HepG2 (cell line): ENCODE results near the gene GTF3A. TPM values are rescaled to one million over a fixed set of nuclear protein-coding genes. Genes with fewer than 3 reads are reported as not detected.

Source experiments
- ATAC-seq: fragments of 200-7000 bp; cut with Tn5 transposase; 3 replicates; pipeline ENCODE4 v1.9.1; 2020; ENCODE audit warnings: mild to moderate bottlenecking, moderate library complexity
- BruUV-seq: library from RNA; stranded (reverse); fragments of 400-500 nt; replicated peaks from 2 replicates; lab custom pipeline; 2021; lab: Mats Ljungman, UMichigan
- CTCF ChIA-PET: fragments of 300-600 bp; formaldehyde crosslinking; extraction: SDS; loops from one replicate; lab custom pipeline; 2021; ENCODE audit warnings: low total read pairs, inconsistent platforms, low intra/inter-chr PET ratio; lab: Yijun Ruan, JAX
- POLR2A ChIA-PET: fragments of 350-600 bp; sonication (Branson Sonifier 250); formaldehyde crosslinking; loops from one replicate; lab custom pipeline; 2020; ENCODE audit warnings: antibody characterized with exemption, inconsistent platforms; lab: Yijun Ruan, JAX
- DNase-seq: peaks from one replicate; pipeline ENCODE4 v3.0.0-alpha.2; 2015; ENCODE audit warnings: low spot score
- FAIRE-seq: peaks from 3 replicates; lab custom pipeline; 2011; peaks lifted over from hg19 to GRCh38; lab: Jason Lieb, UNC
- H2AFZ ChIP-seq: one replicate; pipeline ENCODE4 v1.6.1; 2011; ENCODE audit warnings: low read length, inconsistent platforms
- H3K27ac ChIP-seq: fragments of 300-600 bp; 3 replicates; pipeline ENCODE4 v1.8.0; 2011; ENCODE audit warnings: mixed run types, mild to moderate bottlenecking, mixed read lengths, low read length, inconsistent platforms; ENCODE audit not compliant: insufficient read depth; ENCODE audit errors: extremely low read length
- H3K27me3 ChIP-seq, 2 experiments: fragments of 200-600 bp in 1 of 2; 2 replicates in 1 of 2; 3 replicates in 1 of 2; pipeline versions ENCODE4 v1.6.0 to v1.8.0; 2011; ENCODE audit warnings: low read length in 2 of 2, mild to moderate bottlenecking in 2 of 2, moderate library complexity in 2 of 2, inconsistent platforms in 1 of 2; ENCODE audit not compliant: insufficient read depth in 2 of 2, control insufficient read depth in 1 of 2
- H3K36me3 ChIP-seq, 2 experiments: fragments of 200-600 bp in 1 of 2; replicated peaks in 1 of 2; 2 replicates in 1 of 2; 3 replicates in 1 of 2; pipeline versions ENCODE4 v1.5.1 to v1.8.0; 2011; ENCODE audit warnings: low read length in 2 of 2, inconsistent platforms in 1 of 2; ENCODE audit not compliant: insufficient read depth in 2 of 2, control insufficient read depth in 1 of 2
- H3K4me1 ChIP-seq: 2 replicates; pipeline ENCODE4 v1.5.1; 2012; ENCODE audit warnings: low read length, inconsistent platforms; ENCODE audit not compliant: insufficient read depth
- H3K4me2 ChIP-seq: 2 replicates; pipeline ENCODE4 v1.6.0; 2011; ENCODE audit warnings: low read depth, low read length, inconsistent platforms
- H3K4me3 ChIP-seq, 3 experiments: fragments of 200-600 bp in 1 of 3; sonication (generic), shearing (Covaris generic) in 1 of 3; replicated peaks in 1 of 3; 2 replicates each; pipeline ENCODE4 v1.5.1; 2011 to 2016; ENCODE audit warnings: low read length in 3 of 3, inconsistent platforms in 2 of 3, low read depth in 2 of 3, mild to moderate bottlenecking in 2 of 3, control low read depth in 1 of 3, mixed read lengths in 1 of 3; ENCODE audit not compliant: insufficient read depth in 1 of 3
- H3K79me2 ChIP-seq: one replicate; pipeline ENCODE4 v1.6.1; 2011; ENCODE audit warnings: low read length, inconsistent platforms; ENCODE audit not compliant: insufficient read depth
- H3K9ac ChIP-seq: 2 replicates; pipeline ENCODE4 v1.6.0; 2011; ENCODE audit warnings: mild to moderate bottlenecking, low read depth, low read length, inconsistent platforms; ENCODE audit not compliant: insufficient read depth
- H3K9me3 ChIP-seq: 2 replicates; pipeline ENCODE4 v1.5.1; 2012; ENCODE audit warnings: mild to moderate bottlenecking, low read length
- H4K20me1 ChIP-seq: 2 replicates; pipeline ENCODE4 v1.6.0; 2011; ENCODE audit warnings: inconsistent platforms, mild to moderate bottlenecking, low read length, moderate library complexity; ENCODE audit not compliant: insufficient read depth
- AHR ChIP-seq: IDR thresholded peaks from 2 replicates; pipeline ENCODE4 v1.6.1; 2018; ENCODE audit warnings: missing genetic modification reagents, missing compliant biosample characterization
- HDAC1 ChIP-seq: sonication (generic); formaldehyde crosslinking; IDR thresholded peaks from 2 replicates; pipeline ENCODE4 v1.5.1; 2020; ENCODE audit warnings: mild to moderate bottlenecking, missing genetic modification reagents
- HNF4G ChIP-seq, 2 experiments: sonication (generic) in 1 of 2; formaldehyde crosslinking in 1 of 2; IDR thresholded peaks; 2 replicates each; pipeline versions ENCODE4 v1.4.0 to v1.6.1; 2011 to 2020; ENCODE audit warnings: borderline replicate concordance in 2 of 2, low read depth in 2 of 2, mild to moderate bottlenecking in 2 of 2, low read length in 1 of 2, missing genetic modification reagents in 1 of 2, moderate library complexity in 1 of 2
- MAF1 ChIP-seq: sonication (generic); formaldehyde crosslinking; IDR thresholded peaks from 2 replicates; pipeline ENCODE4 v1.5.0; 2020; ENCODE audit warnings: missing genetic modification reagents, borderline replicate concordance
- POLR2A ChIP-seq, 2 experiments: IDR thresholded peaks; 2 replicates each; pipeline ENCODE4 v1.6.1; 2011; ENCODE audit warnings: low read depth in 2 of 2, low read length in 2 of 2, mild to moderate bottlenecking in 1 of 2, moderate library complexity in 1 of 2; ENCODE audit not compliant: insufficient read depth in 1 of 2
- SETDB1 ChIP-seq: sonication (generic); formaldehyde crosslinking; IDR thresholded peaks from 2 replicates; pipeline ENCODE4 v1.5.1; 2020; ENCODE audit warnings: missing genetic modification reagents, mild to moderate bottlenecking, borderline replicate concordance
- TBX2 ChIP-seq: sonication (generic); formaldehyde crosslinking; IDR thresholded peaks from 2 replicates; pipeline ENCODE4 v1.5.0; 2020; ENCODE audit warnings: missing genetic modification reagents, mild to moderate bottlenecking, borderline replicate concordance
- ZFP1 ChIP-seq: IDR thresholded peaks from 2 replicates; pipeline ENCODE4 v1.6.1; 2016
- ZKSCAN1 ChIP-seq: fragments of 150-350 bp; IDR thresholded peaks from 2 replicates; pipeline ENCODE4 v1.6.1; 2014; ENCODE audit warnings: low read length
- ZNF292 ChIP-seq: sonication (generic); formaldehyde crosslinking; IDR thresholded peaks from 2 replicates; pipeline ENCODE4 v1.8.1; 2022; ENCODE audit warnings: mild to moderate bottlenecking, low read depth, missing genetic modification reagents, borderline replicate concordance
- ZNF34 ChIP-seq: sonication (generic); formaldehyde crosslinking; IDR thresholded peaks from 2 replicates; pipeline ENCODE4 v1.4.0; 2020; ENCODE audit warnings: mild to moderate bottlenecking, missing genetic modification reagents, borderline replicate concordance
- WGBS: methylation state at CpG from one replicate; pipeline ENCODE4 v1.1.6; 2017; ENCODE audit warnings: low lambda C conversion rate; 5-methylcytosine and 5-hydroxymethylcytosine counted together
- in situ Hi-C: cut with HindIII; loops from 2 replicates; pipeline ENCODE4 v1.10.0; 2017; ENCODE audit warnings: low pct_unique_long_range_greater_than_20kb; ENCODE audit not compliant: extremely low pct_ligation_motif_present
- intact Hi-C: fragments of 100-400 bp; cut with micrococcal nuclease; formaldehyde crosslinking; loops from one replicate; pipeline ENCODE4 v1.10.0; 2022; ENCODE audit not compliant: unreplicated experiment
- polyA plus RNA-seq, 8 experiments: library from polyadenylated mRNA; depleted of rRNA in 3 of 8; stranded (reverse) in 7 of 8; unstranded in 1 of 8; fragments of >200 nt; fragmentation: Illumina TruSeq in 4 of 8; extraction: Trizol in 4 of 8; gene quantifications; 2 replicates each; pipeline versions ENCODE4 v1.2.1 to v1.2.3, GENCODE V29; 2011 to 2016; ENCODE audit warnings: low read depth in 4 of 8, missing spikeins in 1 of 8, mixed read lengths in 1 of 8; ENCODE audit not compliant: insufficient read depth in 1 of 8
- total RNA-seq, 5 experiments: library from RNA; depleted of rRNA; stranded (reverse); fragments of >200 nt; fragmentation: Illumina TruSeq; extraction: Trizol; gene quantifications; 2 replicates each; pipeline ENCODE4 v1.2.3, GENCODE V29; 2016; ENCODE audit warnings: low read depth in 1 of 5
- TF ChIP-seq, protein P1 (sequence below): sonication (generic); formaldehyde crosslinking; IDR thresholded peaks from 2 replicates; pipeline ENCODE4 v1.4.0; 2020; ENCODE audit warnings: missing genetic modification reagents, borderline replicate concordance
- TF ChIP-seq, protein P2 (sequence below): sonication (generic); formaldehyde crosslinking; IDR thresholded peaks from 2 replicates; pipeline ENCODE4 v1.5.1; 2020; ENCODE audit warnings: missing genetic modification reagents, mild to moderate bottlenecking, borderline replicate concordance
- TF ChIP-seq, protein P3 (sequence below): sonication (generic); formaldehyde crosslinking; IDR thresholded peaks from 2 replicates; pipeline ENCODE4 v1.4.0; 2020; ENCODE audit warnings: missing genetic modification reagents
- TF ChIP-seq, protein P4 (sequence below): sonication (generic); formaldehyde crosslinking; IDR thresholded peaks from 2 replicates; pipeline ENCODE4 v1.4.0; 2020; ENCODE audit warnings: mild to moderate bottlenecking, missing genetic modification reagents

Gene GTF3A
- total and polyA plus RNA-seq, 2 of the 13 experiments (the other 11 are each of a cell fraction or from before 2014, with no cell fraction given), result 42.1 to 176 TPM

DNA sequence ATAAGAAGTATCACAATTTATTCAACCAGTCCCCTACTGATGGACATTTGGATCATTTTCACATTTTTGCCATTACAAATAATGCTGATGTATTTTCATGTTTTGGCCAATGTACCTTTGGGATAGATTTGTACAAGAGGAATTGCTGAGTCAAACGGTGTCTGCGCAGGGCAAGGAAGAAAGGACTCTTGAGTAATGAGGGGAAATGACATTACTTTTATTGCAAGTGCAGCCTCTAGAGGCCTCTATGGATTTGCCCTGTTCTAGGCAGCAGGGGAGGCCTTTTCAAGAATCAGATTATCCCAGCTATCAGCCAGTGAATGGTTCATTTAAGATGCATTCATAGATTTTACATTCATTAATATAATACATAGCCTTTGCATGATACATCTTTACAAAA lies 32.9 kb upstream of the GTF3A start (continued):
- TF ChIP-seq SETDB1 (CRISPR knock-in tag) (no peak), TBX2 (CRISPR knock-in tag) (no peak), MAF1 (no peak), HNF4G (IDR thresholded peaks at IDR 0.05; ENCODE audit: borderline replicate concordance, low read depth, low read length) (no peak), HNF4G (CRISPR knock-in tag; IDR thresholded peaks at IDR 0.05; ENCODE audit: borderline replicate concordance, low read depth) (no peak), ZFP1 (CRISPR knock-in tag) (no peak)

DNA sequence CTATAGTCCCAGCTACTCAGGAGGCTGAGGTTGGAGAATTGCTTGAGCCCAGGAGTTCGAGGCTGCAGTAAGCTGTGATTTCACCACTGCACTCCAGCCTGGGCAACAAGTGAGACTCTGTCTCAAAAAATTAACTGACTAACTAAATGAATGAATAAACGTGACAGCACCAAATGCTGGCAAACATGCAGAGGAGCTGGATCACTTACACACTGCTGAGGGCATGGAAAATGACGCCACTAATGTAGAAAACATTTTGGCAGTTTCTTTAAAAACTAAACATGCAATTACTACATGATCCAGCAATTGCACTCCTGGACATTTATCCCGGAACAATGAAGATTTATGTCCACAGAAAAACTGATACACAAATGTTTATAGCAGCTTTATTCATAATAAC lies 31.3 kb upstream of the GTF3A start:
- Histone ChIP-seq H4K20me1 (no peaks in the 10 kb centered on the region), H2AFZ (no peak overlapping the region), H3K9me3 (no peaks in the 10 kb centered on the region), H3K4me3 (no peak overlapping the region), H3K27ac (no peak overlapping the region), H3K9ac (no peak overlapping the region), H3K4me1 (peaks cover 35% of the 10 kb centered on the region), H3K79me2 (no peaks in the 10 kb centered on the region), H3K27me3 (no peaks in the 10 kb centered on the region), H3K36me3 (no peaks in the 10 kb centered on the region), H3K4me2 (no peak overlapping the region)
- 83% methylated on average over 4 of the region's 4 CpGs for WGBS
- no TSS peak for BruUV-seq
- POLR2A ChIA-PET, result no interaction called here
- CTCF ChIA-PET, result no interaction called here
- FAIRE-seq (no peak), ATAC-seq (no peak), DNase-seq (no peak)
- in situ Hi-C loops, result no loop called here
- intact Hi-C loops, result no loop called here
- TF ChIP-seq ZKSCAN1, result no peak
- TF ChIP-seq, protein P1, sequence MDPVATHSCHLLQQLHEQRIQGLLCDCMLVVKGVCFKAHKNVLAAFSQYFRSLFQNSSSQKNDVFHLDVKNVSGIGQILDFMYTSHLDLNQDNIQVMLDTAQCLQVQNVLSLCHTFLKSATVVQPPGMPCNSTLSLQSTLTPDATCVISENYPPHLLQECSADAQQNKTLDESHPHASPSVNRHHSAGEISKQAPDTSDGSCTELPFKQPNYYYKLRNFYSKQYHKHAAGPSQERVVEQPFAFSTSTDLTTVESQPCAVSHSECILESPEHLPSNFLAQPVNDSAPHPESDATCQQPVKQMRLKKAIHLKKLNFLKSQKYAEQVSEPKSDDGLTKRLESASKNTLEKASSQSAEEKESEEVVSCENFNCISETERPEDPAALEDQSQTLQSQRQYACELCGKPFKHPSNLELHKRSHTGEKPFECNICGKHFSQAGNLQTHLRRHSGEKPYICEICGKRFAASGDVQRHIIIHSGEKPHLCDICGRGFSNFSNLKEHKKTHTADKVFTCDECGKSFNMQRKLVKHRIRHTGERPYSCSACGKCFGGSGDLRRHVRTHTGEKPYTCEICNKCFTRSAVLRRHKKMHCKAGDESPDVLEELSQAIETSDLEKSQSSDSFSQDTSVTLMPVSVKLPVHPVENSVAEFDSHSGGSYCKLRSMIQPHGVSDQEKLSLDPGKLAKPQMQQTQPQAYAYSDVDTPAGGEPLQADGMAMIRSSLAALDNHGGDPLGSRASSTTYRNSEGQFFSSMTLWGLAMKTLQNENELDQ (CRISPR knock-in tag), result no peak
- no peak for TF ChIP-seq POLR2A (IDR thresholded peaks at IDR 0.05; ENCODE audit: insufficient read depth in 1 of 2, low read depth in 2 of 2, low read length in 2 of 2)
- TF ChIP-seq, protein P2, sequence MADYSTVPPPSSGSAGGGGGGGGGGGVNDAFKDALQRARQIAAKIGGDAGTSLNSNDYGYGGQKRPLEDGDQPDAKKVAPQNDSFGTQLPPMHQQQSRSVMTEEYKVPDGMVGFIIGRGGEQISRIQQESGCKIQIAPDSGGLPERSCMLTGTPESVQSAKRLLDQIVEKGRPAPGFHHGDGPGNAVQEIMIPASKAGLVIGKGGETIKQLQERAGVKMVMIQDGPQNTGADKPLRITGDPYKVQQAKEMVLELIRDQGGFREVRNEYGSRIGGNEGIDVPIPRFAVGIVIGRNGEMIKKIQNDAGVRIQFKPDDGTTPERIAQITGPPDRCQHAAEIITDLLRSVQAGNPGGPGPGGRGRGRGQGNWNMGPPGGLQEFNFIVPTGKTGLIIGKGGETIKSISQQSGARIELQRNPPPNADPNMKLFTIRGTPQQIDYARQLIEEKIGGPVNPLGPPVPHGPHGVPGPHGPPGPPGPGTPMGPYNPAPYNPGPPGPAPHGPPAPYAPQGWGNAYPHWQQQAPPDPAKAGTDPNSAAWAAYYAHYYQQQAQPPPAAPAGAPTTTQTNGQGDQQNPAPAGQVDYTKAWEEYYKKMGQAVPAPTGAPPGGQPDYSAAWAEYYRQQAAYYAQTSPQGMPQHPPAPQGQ (CRISPR knock-in tag), result no peak
- TF ChIP-seq, protein P3, sequence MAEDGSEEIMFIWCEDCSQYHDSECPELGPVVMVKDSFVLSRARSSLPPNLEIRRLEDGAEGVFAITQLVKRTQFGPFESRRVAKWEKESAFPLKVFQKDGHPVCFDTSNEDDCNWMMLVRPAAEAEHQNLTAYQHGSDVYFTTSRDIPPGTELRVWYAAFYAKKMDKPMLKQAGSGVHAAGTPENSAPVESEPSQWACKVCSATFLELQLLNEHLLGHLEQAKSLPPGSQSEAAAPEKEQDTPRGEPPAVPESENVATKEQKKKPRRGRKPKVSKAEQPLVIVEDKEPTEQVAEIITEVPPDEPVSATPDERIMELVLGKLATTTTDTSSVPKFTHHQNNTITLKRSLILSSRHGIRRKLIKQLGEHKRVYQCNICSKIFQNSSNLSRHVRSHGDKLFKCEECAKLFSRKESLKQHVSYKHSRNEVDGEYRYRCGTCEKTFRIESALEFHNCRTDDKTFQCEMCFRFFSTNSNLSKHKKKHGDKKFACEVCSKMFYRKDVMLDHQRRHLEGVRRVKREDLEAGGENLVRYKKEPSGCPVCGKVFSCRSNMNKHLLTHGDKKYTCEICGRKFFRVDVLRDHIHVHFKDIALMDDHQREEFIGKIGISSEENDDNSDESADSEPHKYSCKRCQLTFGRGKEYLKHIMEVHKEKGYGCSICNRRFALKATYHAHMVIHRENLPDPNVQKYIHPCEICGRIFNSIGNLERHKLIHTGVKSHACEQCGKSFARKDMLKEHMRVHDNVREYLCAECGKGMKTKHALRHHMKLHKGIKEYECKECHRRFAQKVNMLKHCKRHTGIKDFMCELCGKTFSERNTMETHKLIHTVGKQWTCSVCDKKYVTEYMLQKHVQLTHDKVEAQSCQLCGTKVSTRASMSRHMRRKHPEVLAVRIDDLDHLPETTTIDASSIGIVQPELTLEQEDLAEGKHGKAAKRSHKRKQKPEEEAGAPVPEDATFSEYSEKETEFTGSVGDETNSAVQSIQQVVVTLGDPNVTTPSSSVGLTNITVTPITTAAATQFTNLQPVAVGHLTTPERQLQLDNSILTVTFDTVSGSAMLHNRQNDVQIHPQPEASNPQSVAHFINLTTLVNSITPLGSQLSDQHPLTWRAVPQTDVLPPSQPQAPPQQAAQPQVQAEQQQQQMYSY (CRISPR knock-in tag), result no peak
- no peak for TF ChIP-seq ZNF292 (CRISPR knock-in tag)
- no peak for TF ChIP-seq ZNF34 (CRISPR knock-in tag)
- no peak for TF ChIP-seq HDAC1 (CRISPR knock-in tag)
- TF ChIP-seq AHR (CRISPR knock-in tag), result no peak
- TF ChIP-seq, protein P4, sequence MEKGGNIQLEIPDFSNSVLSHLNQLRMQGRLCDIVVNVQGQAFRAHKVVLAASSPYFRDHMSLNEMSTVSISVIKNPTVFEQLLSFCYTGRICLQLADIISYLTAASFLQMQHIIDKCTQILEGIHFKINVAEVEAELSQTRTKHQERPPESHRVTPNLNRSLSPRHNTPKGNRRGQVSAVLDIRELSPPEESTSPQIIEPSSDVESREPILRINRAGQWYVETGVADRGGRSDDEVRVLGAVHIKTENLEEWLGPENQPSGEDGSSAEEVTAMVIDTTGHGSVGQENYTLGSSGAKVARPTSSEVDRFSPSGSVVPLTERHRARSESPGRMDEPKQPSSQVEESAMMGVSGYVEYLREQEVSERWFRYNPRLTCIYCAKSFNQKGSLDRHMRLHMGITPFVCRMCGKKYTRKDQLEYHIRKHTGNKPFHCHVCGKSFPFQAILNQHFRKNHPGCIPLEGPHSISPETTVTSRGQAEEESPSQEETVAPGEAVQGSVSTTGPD (CRISPR knock-in tag), result no peak
